Left lung (tissue), 10 donors: ENCODE measurements around the gene TFIP11. TPM values are rescaled to one million over a fixed set of nuclear protein-coding genes. Genes with fewer than 3 reads are reported as not detected.

Source experiments
- ATAC-seq: fragments of 200-7000 bp; cut with Tn5 transposase; one replicate; pipeline ENCODE4 v1.9.1; 2020; ENCODE audit warnings: moderate library complexity
- DNase-seq, 4 donors: peaks; one replicate each; pipeline ENCODE4 v3.0.0-alpha.2; 2013 to 2020
- H3K27ac ChIP-seq, 2 donors: fragments of 200-600 bp; sonication (generic) in 1 of 2; one replicate each; pipeline versions ENCODE4 v1.5.0 to v1.8.0; 2020 to 2021
- H3K27me3 ChIP-seq, 2 donors: fragments of 200-600 bp; sonication (generic) in 1 of 2; one replicate each; pipeline versions ENCODE4 v1.5.0 to v1.8.0; 2020 to 2021
- H3K36me3 ChIP-seq, 2 donors: fragments of 200-600 bp; sonication (generic) in 1 of 2; one replicate each; pipeline versions ENCODE4 v1.5.0 to v1.8.0; 2020 to 2021
- H3K4me1 ChIP-seq, 2 donors: fragments of 200-600 bp; one replicate each; pipeline ENCODE4 v1.8.0; 2021
- H3K4me3 ChIP-seq, 2 donors: fragments of 200-600 bp; sonication (generic) in 1 of 2; one replicate each; pipeline versions ENCODE4 v1.5.0 to v1.8.0; 2020 to 2021; ENCODE audit warnings: mild to moderate bottlenecking in 1 of 2
- H3K9me3 ChIP-seq, 2 donors: fragments of 200-600 bp; sonication (generic) in 1 of 2; one replicate each; pipeline versions ENCODE4 v1.5.0 to v1.8.0; 2020 to 2021
- intact Hi-C, 2 donors: fragments of 100-400 bp; cut with DNase I; formaldehyde crosslinking; loops; one replicate each; pipeline versions ENCODE4 v1.11.2 to v1.14.2; 2022
- polyA plus RNA-seq, 6 donors: library from polyadenylated mRNA; unstranded; fragments of 120-200 nt; gene quantifications; one replicate each; pipeline ENCODE4 v1.2.1, GENCODE V29; 2013; ENCODE audit not compliant: insufficient read length in 6 of 6
- total RNA-seq, 2 donors: library from RNA; stranded (reverse); fragmentation: NEBNext Ultra II Directional; extraction: Animal tissue kit (Norgen Biotek cat#: 25700); gene quantifications; one replicate each; pipeline ENCODE4 v1.2.1, GENCODE V29; 2021
- TF ChIP-seq, protein P1 (sequence below), 2 donors: fragments of 200-600 bp; sonication (generic) in 1 of 2; IDR thresholded peaks; one replicate each; pipeline versions ENCODE4 v1.5.0 to v1.8.0; 2021; ENCODE audit warnings: antibody characterized with exemption in 2 of 2
- donor health status: DM: no; HTN: yes; CAD: no.
- donor health status: DM: no; HTN: no; CAD: no.

TFIP11 gene
- total and polyA plus RNA-seq, 8 donors, result 32.1 to 39.9 (median 36.8) TPM

DNA sequence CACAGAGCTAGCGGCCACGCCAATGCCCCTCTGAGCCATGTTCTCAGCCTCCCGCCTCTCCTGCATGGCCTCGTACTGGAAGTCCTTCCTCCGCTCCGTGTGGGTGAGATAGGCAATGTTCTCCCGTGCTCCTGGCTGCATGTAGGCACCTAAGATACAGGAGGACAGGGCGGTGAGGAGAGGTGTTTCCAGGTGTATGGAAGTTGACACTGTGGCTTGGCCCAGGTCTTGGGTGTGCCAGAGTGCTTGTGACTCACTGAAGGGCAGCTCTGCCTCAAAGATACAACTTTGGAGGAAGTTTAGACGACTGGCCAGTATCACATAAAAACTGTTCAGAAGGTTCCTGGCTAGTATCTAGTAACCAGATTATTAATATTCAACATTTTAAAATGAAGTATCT lies 20.1 kb downstream of the TFIP11 start:
- TF ChIP-seq, protein P1, sequence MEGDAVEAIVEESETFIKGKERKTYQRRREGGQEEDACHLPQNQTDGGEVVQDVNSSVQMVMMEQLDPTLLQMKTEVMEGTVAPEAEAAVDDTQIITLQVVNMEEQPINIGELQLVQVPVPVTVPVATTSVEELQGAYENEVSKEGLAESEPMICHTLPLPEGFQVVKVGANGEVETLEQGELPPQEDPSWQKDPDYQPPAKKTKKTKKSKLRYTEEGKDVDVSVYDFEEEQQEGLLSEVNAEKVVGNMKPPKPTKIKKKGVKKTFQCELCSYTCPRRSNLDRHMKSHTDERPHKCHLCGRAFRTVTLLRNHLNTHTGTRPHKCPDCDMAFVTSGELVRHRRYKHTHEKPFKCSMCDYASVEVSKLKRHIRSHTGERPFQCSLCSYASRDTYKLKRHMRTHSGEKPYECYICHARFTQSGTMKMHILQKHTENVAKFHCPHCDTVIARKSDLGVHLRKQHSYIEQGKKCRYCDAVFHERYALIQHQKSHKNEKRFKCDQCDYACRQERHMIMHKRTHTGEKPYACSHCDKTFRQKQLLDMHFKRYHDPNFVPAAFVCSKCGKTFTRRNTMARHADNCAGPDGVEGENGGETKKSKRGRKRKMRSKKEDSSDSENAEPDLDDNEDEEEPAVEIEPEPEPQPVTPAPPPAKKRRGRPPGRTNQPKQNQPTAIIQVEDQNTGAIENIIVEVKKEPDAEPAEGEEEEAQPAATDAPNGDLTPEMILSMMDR (IDR thresholded peaks at IDR 0.05), result no peak
- Histone ChIP-seq H3K27ac (no peak overlapping the region), H3K9me3 (no peaks in the 10 kb centered on the region), H3K4me1 (no peaks in the 10 kb centered on the region), H3K36me3 (peaks cover 0 to 100% of the 10 kb centered on the region in 2 donors), H3K4me3 (no peak overlapping the region), H3K27me3 (no peaks in the 10 kb centered on the region)
- DNase-seq (no peak), ATAC-seq (no peak)
- intact Hi-C loops, result no loop called here

DNA sequence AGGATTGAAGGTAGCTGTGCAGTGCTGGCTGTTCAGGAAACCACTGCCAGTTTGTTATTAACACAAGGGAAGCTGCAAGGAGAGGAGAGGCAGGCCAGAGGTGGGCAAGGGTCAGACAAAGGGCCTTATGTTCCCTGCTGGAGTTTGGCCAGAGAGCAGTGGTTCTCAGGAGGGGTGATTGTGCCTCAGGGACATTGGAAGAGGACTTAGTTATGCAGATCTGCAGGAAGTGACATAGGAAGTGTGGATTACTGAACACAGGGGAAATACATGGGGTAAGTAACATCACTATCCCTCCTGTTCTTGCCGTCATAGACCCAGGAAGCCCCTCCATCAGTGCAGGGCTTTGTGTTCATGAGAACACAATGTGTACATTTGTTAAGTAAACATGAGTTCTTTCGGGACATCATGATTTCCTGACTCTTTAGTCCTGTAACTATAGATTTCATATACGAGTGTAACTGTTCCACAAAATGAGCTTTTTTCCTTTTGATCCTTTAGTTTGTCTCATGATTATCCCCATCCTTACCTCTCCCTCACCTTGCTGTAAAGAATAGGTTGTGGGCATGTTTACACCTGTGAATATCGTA lies 22.7 kb downstream of the TFIP11 start:
- Histone ChIP-seq H3K9me3 (no peaks in the 10 kb centered on the region), H3K27me3 (no peaks in the 10 kb centered on the region), H3K4me3 (no peak overlapping the region), H3K36me3 (peaks cover 0 to 80% of the 10 kb centered on the region in 2 donors), H3K27ac (no peak overlapping the region), H3K4me1 (peaks cover 1 to 18% of the 10 kb centered on the region in 2 donors)
- intact Hi-C loops, result no loop called here
- ATAC-seq (no peak), DNase-seq (no peak)
- TF ChIP-seq, protein P1 (IDR thresholded peaks at IDR 0.05), result no peak

DNA sequence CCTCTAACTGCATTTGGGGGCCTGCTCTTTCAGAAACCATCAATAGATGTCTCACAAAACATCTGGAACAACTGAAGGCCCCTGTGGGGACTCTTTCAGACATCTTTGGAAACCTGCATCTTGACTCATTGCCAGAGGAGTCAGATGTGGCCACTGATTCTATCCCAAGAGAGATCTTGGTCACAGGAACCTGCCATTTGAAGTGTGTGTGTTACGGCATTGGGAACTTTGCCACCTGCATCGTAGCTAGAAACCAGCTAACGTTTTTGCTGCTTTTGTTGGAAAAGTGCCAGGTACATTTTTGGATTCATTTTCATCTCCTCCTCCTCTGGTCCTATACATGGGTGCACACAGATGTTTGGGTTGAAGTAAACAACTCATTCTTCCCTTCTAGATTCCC lies 24.3 kb downstream of the TFIP11 start:
- ATAC-seq (no peak), DNase-seq (no peak)
- Histone ChIP-seq H3K9me3 (no peaks in the 10 kb centered on the region), H3K4me3 (no peak overlapping the region), H3K27ac (no peak overlapping the region), H3K36me3 (peaks cover 0 to 65% of the 10 kb centered on the region in 2 donors), H3K27me3 (no peaks in the 10 kb centered on the region), H3K4me1 (peaks cover 5 to 27% of the 10 kb centered on the region in 2 donors)
- intact Hi-C loops, result no loop called here
- TF ChIP-seq, protein P1 (IDR thresholded peaks at IDR 0.05), result no peak

DNA sequence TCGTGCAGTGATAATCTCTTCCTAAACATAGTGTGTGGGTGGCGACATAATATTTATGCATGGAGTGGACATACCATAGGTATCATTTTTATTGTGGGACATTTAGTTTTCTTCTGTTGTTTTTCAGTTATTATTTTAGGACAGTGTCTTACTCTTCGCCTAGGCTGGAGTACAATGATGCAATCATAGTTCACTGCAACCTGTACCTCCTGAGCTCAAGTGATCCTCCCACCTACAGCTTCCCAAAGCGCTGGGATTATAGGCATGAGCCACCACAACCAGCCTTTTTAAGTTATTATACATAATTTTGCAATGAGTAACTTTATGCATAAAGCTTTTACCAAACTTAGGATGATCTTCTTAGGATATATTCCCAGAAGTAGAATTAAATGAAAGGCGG lies 25.9 kb downstream of the TFIP11 start:
- H3K4me1 ChIP-seq, result peaks cover 9 to 43% of the 10 kb centered on the region in 2 donors
- DNase-seq (no peak), ATAC-seq (no peak)
- no peak overlapping the region for H3K27ac ChIP-seq
- no peaks in the 10 kb centered on the region for H3K9me3 ChIP-seq
- peaks cover 0 to 49% of the 10 kb centered on the region in 2 donors for H3K36me3 ChIP-seq
- H3K4me3 ChIP-seq, result no peak overlapping the region
- intact Hi-C loops, result no loop called here
- TF ChIP-seq, protein P1 (IDR thresholded peaks at IDR 0.05), result no peak
- no peaks in the 10 kb centered on the region for H3K27me3 ChIP-seq

DNA sequence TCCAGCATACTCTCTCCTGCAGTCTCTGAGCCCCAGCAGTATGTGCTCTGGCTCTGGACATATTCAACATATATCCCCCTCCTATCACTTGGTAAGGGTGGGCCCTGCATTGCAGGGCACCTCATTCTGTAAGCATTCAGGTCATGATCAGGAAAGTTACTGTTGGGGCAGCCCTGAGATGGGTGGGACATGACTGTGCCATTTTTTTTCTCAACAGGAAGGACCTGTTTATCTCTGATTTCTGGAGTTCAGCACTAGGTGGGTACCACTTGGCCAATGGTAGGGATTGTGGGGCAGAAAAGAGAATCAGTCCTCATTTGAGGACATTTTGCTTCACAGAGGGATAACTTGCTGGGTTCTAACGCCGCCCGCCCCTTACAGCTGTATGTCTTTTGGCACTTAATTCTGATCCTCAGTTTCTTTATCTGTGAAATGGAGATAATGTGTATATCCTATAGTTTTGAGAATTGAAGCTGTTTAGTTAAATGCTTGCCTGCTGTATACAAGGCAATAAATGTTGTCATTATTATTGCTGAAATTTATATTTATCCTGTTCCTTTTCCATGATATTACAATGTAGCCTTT lies 26.4 kb downstream of the TFIP11 start:
- ATAC-seq (no peak), DNase-seq (no peak)
- peak overlapping the region in 1 of 2 donors; percentile 94 for H3K27ac ChIP-seq
- TF ChIP-seq, protein P1 (IDR thresholded peaks at IDR 0.05), result no peak
- H3K4me1 ChIP-seq, result peaks cover 9 to 48% of the 10 kb centered on the region in 2 donors
- H3K27me3 ChIP-seq, result no peaks in the 10 kb centered on the region
- H3K4me3 ChIP-seq, result no peak overlapping the region
- no peaks in the 10 kb centered on the region for H3K9me3 ChIP-seq
- intact Hi-C loops, result no loop called here
- peaks cover 0 to 44% of the 10 kb centered on the region in 2 donors for H3K36me3 ChIP-seq
